Tibial nerve (tissue), 3 donors: ENCODE data around the gene HHEX.

Source experiments
- CTCF ChIP-seq, 5 experiments: fragments of 200-600 bp in 3 of 5; fragments of 450-650 bp in 2 of 5; sonication (generic) in 3 of 5; IDR thresholded peaks; one replicate each; pipeline ENCODE4 v1.5.1; 2016 to 2019; ENCODE audit warnings: antibody characterized with exemption in 5 of 5, mild to moderate bottlenecking in 3 of 5, moderate library complexity in 2 of 5
- POLR2A ChIP-seq, 2 donors: fragments of 450-650 bp; IDR thresholded peaks; one replicate each; pipeline ENCODE4 v1.6.1; 2017; ENCODE audit warnings: antibody characterized with exemption in 2 of 2, mild to moderate bottlenecking in 2 of 2, moderate library complexity in 2 of 2

- TF ChIP-seq POLR2A (IDR thresholded peaks at IDR 0.05) = no peak
- no peak for TF ChIP-seq CTCF (IDR thresholded peaks at IDR 0.05)
Measured at GRCh38 chr10:92734301-92734700, 44.5 kb downstream of the HHEX start.
